ENCODE data around the gene SELENON.

DNA sequence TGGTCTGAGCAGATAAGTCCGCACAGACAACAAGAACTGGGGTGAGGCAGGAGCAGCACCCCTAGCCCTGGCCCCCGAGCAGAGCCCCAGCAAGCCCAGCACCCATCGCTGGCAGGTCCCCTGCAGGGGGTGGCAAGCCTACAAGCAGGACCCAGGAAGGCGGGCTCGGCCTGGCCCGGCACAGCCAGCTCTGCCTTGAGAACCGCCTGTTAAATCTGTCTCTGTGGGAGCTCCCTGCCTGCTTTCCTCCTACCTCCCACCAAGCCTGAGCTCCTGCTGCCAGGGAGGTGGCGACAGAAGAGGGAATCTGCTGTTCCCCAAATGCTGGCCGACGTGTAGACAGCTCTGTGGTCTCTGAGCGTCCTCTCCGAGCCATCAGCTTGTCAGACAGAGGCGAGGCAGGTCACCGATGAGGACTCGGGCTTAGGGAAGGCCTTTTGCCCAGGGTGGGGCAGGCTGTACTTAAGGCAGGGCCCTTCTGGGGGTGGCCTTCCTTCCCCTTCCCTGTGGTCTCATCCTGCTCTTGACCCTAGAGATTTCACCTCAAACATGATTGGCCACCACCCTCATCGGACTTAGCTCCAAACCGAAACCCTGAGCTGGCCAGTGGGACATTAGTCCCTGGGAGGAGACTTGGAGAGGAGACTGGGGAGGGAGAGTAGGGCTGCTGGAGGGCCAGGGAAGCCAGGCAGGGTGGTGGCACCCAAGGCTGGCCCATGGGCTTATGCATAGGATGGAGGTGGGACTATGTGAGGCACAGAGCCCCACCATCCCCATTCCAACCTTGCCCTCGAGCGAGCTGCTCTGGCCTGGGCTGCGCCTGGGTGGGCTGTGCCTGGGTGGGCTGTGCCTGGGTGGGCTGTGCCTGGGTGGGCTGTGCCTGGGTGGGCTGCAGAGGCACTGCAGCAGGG lies 7.7 kb downstream of the SELENON start:
- TF ChIP-seq, protein P1, sequence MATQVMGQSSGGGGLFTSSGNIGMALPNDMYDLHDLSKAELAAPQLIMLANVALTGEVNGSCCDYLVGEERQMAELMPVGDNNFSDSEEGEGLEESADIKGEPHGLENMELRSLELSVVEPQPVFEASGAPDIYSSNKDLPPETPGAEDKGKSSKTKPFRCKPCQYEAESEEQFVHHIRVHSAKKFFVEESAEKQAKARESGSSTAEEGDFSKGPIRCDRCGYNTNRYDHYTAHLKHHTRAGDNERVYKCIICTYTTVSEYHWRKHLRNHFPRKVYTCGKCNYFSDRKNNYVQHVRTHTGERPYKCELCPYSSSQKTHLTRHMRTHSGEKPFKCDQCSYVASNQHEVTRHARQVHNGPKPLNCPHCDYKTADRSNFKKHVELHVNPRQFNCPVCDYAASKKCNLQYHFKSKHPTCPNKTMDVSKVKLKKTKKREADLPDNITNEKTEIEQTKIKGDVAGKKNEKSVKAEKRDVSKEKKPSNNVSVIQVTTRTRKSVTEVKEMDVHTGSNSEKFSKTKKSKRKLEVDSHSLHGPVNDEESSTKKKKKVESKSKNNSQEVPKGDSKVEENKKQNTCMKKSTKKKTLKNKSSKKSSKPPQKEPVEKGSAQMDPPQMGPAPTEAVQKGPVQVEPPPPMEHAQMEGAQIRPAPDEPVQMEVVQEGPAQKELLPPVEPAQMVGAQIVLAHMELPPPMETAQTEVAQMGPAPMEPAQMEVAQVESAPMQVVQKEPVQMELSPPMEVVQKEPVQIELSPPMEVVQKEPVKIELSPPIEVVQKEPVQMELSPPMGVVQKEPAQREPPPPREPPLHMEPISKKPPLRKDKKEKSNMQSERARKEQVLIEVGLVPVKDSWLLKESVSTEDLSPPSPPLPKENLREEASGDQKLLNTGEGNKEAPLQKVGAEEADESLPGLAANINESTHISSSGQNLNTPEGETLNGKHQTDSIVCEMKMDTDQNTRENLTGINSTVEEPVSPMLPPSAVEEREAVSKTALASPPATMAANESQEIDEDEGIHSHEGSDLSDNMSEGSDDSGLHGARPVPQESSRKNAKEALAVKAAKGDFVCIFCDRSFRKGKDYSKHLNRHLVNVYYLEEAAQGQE (IDR thresholded peaks at IDR 0.05; ENCODE audit: low read depth), result no peak
- TF ChIP-seq RAD21 (IDR thresholded peaks at IDR 0.05; ENCODE audit: low read depth) (no peak), ZBTB7A (IDR thresholded peaks at IDR 0.05; ENCODE audit: low read depth) (no peak), CEBPB (IDR thresholded peaks at IDR 0.05) (no peak), EP300 (IDR thresholded peaks at IDR 0.05; ENCODE audit: borderline replicate concordance) (no peak), FOXM1 (IDR thresholded peaks at IDR 0.05; ENCODE audit: borderline replicate concordance, low read depth) (no peak), EGR1 (IDR thresholded peaks at IDR 0.05) (no peak), NFIC (IDR thresholded peaks at IDR 0.05) (no peak), MAX (IDR thresholded peaks at IDR 0.05) (no peak)
